HG03108 (cell line): ENCODE measurements around the gene MAPK8IP2.
A peak's percentile ranks its signal among the peaks of the same experiment; 100 is the strongest.
"Not testable (repeated sequence)": the region's sequence is repeated elsewhere in the genome, so short reads cannot be mapped to it uniquely, and the experiment has no call there.

ENCODE experiments used
- ATAC-seq: cut with Tn5 transposase; IDR thresholded peaks from one replicate; pipeline ENCODE4 v1.9.1; 2021; ENCODE audit warnings: moderate library complexity; ENCODE audit not compliant: unreplicated experiment

Gene MAPK8IP2

DNA sequence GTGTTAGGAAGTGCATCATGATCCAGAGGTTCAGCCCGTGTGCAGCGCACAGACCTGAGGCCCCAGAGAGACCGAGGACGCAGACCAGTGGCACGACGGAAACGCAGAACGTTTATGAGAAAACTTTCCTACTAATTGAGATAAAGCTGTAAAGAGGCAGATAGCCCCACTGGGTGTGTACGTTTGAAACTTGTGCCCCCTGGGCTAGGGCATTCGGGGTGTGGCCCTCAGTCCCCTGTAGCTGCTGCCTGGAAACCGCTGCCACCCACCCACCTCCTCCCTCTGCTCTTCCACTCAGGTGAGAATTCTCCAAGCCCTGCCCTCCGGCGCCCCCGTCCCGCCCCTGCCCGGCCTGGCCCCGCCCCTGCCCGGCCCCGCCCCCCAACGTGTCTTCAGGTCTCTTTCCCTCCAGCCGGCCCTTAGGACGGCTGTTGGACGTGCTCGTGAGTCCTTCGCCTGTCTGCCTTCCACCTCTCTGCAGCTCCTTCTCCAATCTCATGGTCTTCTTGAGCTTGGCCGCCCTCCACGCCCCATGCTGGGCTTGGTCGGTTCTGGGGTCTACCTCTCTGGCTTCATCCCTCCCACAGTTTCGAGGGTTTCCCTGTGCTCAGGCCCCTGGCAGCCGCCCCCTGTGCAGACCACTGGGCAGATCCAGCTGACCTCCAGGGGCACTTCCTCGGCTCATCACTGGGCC lies 12.1 kb downstream of the MAPK8IP2 start:
- ATAC-seq: no peak

DNA sequence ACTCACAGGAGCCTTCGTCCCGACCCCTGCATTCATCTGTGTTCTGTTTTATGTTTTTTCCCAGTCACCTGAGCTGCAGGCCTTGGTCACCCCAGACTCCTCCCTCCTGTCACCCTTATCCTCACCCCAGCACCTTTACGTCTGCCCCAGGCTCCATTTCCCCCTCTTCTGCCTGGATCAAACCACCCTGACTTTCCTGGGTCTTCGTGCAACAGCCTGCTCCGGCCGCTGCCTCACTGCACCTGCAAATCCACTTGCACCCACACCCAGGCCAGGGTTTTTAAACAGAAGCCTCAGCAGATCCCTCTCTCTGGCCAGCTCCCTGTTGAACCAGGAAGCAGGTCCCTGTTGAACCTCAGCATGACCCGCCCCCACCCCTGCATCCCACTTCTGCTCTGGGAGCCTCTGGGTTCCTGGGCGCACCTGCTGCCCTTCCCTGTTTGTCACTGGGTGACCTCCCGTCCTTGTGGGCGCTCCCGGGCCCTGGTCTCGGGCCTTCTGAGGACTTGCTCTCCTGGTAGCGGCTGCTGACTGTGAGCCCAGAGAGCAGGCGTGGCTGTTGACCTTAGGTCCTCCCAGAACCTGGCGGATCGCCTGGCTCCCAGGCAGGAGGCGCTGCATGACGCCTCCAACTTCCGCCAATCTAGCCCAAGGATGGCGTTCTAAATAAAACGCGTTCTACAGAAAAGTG lies 12.8 kb downstream of the MAPK8IP2 start:
- ATAC-seq: no peak

DNA sequence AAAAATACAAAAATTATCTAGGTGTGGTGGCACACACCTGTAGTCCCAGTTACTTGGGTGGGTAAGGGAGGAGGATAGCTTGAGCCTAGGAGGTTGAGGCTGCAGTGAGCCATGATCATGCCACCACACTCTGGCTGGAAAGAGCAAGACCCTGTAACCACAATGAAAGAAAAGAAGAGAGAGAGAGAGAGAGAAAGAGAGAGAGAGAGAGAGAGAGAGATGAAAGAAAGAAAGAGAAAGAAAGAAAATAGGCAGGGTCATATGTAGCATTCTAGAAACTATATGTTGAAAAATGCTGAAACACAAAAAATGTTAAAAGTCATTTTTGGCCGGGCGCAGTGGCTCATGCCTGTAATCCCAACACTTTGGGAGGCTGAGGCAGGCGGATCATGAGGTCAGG lies 13.7 kb downstream of the MAPK8IP2 start:
- not testable (repeated sequence) for ATAC-seq

DNA sequence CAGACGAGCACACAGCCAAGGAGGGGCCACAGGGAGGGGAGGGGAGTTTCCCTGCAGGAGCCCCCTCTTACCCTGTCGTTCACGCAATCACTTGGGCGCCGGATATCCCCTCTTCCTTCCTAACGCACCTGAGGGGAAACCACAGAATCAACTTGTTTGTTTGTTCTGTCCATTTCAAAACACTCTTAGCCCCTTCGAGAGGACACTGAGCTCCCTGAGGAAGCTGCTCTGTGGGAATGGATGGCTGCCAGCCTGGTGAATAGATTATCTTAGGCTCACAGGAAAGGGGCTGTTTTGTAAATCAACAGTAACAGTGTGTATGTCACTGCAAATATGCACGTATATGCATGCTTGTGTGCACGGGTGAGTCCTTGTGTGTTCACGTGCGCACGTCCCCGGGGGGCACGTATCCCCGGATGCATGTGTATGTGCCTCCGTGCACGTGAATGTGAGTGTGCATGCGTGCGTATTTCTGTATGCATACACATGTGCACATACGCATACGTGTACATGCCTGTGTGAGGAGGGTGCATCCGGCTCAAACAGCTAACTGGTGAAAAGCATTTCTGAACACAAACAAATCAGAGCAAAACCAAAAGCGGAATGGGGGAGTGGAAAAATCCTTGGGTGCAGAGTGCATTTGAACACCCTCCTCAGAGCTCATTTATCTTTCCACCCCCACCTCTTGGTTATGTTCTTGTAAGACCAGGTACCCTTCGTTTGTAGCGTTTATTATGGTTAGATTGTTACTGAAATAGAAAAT lies 20.2 kb downstream of the MAPK8IP2 start:
- ATAC-seq: peak; percentile 54

DNA sequence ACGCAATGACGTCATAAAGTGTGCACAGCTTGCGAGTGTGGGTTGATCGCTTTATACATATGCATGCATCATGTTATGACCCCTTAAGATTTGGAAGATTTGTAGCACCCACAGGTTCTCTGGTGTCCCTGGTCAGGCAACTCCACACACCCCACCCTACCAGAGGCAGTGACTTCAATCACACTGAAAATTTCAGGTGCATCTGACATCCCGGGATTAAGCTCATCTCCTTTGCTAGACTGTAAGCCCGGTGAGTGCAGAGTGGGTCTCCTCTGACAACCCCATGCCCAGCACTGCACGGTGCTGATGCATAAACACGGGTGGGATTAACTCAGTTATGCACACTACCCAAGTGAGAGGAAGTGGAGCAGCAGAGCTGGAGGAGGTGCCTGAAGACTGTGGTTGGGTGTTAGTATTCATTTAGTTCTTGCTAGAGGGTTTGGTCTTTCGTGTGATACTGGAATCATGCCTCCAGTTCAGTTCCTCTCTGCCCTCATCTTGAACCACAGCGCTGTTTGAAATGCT lies 20.8 kb downstream of the MAPK8IP2 start:
- peak; percentile 34 for ATAC-seq

DNA sequence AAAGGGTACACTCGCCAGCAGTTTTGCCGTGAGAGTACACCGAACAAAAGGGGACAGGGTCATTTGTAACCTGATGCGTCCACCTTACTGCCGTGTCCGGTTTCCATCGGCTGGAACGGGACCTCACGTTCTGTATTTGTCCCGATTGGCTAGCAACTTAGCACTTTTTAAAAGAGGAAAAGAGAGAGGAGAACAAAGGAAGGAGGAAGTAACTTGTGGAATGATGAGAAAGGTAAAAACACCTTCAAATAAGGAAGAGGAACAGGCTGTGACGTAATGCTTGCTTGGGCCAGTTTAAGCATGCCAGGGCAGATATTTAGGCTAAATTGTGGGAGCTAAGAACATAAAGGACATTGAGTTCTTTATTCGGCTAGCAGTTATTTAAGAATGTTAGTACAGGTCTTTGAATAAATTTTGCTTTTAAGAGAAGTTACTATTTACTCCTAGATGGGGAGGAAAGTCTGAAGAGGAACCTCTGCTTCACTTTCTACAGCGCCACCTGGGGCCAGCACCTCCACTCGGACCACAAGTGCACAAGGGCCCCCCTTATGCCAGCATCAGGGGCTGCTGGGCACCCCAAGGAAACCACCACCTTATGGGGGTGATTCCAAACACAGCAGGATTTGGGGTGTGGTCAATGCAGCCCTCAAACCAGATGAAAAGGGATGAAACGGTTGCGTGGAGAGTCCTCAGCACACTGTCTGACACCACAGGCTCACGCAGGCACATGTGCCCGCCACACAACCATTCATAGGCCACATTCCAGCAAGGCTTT lies 21.5 kb downstream of the MAPK8IP2 start:
- no peak for ATAC-seq

DNA sequence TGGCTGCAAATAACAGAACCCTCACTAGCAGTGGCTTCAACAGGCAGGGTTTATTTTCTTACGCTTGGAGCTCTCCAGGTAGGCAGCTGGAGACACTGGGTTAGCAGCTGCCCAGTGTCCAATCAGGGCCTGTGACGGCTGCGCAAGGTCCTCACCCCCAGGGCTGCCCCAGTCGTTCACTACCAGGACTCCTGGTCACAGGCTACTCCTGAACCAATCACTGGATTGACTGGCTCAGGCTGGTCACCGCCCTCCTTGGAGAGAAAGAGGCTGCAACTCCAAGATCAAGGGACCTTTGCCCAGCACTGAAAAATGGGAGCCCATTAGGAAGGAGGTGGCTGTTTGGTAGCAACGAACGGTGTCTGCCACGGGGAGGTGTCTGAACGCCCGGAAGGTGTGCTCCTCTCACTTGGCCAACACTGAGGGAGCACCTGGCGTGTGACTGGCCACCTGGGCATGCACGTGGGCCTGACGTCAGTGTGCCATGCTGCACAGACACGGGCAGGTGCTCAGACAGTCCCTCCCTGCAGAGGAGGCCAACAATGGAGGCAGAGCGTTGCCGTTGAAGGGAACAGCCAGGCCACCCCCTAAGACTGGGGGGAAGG lies 22.2 kb downstream of the MAPK8IP2 start:
- no peak for ATAC-seq

DNA sequence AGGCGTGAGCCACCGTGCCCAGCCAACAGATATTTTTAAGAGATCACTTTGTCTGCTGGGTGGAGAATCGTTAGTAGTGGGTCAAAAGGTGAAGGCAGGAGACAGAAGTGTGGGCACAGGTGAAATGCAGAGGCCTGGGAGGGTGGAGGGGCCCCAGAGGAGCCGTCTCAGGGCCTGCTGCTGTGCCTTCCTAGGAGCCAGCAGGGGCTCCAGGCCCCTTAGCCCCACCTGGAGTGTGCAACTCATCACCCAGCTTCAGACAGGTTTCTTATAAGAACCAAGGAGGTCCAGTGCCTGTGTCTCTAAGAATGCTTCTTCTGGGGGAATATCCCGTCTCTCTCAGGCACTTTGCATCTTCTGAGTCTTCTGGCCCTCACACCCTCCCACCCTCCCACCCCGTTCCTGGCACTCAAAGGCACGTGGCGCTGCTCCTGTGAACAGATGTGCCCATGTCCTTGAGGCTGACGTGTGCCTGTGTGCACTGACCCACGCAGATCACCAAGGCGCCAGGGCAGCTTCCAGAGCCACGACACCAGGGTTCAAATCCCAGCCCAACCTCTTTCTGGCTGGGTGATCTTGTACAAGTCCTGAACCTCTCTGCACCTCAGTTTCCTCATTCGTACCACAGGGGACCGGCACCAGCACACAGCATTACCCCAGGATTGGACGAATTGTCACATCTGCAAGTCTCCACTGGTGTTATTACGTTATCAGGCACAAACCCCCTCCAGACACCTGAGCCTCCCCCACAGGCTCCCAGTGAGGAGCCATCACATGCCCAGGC lies 23.9 kb downstream of the MAPK8IP2 start:
- ATAC-seq: no peak

DNA sequence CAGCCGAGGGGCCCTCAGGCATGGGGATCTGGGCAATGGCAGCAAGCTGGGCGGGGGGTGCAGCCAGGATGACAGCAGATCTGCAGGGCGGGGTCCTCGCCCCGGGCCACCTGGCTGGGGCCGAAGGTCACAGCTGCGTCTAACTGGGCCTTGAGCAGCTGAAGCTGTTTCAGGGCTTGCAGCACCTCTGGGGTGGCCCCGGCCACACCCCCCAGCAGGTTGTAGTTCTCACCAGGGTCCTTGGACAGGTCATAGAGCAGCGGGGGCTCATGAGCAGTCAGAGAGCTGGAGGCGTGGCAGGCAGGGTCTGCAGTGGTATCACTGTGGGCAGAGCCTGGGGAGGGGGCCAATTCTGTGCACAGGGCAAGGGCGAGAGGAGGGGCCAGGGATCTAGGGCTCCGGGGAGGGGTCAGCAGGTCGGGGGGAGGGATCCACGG lies 24.6 kb downstream of the MAPK8IP2 start:
- ATAC-seq: no peak

DNA sequence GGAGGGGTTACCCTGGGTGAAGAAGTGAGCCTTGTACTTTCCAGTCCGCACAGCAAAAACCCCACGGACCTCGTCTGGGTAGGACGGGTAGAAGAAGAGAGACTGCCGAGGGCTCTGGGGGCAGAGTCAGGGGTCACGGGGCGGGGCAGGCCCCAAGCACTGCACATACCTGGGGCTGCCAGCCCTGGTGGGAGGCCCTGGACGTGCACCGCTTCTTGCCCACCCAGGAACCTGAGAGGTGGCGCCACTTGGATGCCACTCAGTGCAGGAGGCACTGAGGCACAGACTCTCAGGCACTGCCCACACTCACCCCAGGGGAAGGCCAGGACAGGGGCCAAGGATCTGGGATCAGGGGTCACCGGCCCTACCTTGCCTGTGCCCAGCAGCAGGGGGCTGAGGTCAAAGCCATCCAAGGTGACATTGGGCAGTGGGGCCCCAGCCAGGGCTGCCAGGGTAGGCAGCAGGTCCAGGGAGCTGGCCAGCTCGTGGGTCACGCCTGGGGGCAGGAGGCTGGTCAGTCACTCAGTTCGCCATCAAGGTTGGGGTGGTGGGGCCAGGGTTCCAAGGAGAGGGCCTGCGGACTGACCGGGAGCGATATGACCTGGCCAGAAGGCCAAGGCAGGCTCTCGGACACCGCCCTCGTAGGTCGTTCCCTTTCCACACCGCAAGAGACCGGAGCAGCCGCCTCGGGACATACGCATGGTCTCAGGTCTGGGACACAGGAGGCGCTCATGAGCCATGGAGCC lies 25.1 kb downstream of the MAPK8IP2 start:
- no peak for ATAC-seq

DNA sequence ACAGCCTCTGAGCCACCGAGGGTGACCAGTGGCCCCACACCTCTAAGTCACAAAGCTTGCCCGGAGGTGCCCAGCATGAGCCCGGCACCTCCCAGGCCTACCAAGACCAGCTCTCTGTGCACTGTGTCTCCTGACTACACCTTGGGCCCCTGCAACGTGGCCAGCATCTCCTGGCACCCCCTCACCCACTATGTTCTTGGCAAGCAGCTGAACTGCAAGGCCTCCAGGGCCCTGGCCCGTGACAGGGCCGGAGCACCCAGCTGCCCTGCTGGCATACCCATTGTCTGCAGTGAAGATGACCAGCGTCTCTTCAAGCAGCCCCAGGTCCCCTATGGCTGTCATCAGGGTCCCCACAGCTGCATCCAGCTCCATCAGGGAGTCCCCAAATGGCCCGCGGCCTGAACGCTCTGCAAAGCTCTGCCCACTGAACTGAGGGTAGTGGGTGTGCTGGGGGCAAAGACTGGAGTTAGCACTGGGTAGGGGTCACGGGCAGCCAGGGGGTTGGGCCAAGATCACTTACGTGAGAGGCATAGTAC lies 25.8 kb downstream of the MAPK8IP2 start:
- no peak for ATAC-seq

DNA sequence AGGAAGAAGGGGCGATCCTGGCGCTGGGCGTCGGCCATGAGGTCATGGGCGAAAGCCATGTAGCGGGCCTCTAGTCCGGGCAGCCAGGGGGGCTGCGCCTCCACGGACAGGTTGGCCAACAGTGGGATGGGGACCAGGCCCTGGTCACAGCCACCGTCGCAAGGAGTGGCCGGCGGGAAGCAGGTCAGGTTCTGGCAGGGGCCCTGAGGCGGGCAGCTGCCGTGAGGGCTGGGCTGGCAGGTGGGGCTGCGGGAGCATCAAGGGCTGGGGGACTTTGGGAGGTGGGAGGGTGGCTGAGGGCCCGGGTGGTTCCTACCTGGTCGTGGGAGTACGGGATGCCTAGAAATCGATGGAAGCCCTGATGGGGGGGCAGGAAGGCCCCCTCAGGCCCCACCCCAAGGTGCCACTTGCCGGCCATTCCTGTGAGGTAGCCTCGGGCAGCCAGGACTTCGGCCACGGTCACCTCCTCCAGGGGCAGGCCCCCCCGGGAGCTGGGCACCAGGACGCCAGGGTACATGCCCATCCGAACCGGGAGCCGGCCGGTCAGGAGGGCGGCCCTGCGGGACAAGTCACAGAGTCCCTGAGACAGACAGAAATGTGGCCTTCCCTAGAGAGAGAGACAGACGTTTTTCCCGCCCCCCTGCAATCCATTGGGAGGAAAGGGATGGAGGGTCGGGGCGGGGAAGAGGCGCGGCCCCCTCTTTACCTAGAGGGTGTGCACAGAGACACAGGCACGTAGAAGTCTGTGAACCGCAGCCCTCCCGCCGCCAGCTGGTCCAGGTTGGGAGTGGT lies 26.5 kb downstream of the MAPK8IP2 start:
- no peak for ATAC-seq

DNA sequence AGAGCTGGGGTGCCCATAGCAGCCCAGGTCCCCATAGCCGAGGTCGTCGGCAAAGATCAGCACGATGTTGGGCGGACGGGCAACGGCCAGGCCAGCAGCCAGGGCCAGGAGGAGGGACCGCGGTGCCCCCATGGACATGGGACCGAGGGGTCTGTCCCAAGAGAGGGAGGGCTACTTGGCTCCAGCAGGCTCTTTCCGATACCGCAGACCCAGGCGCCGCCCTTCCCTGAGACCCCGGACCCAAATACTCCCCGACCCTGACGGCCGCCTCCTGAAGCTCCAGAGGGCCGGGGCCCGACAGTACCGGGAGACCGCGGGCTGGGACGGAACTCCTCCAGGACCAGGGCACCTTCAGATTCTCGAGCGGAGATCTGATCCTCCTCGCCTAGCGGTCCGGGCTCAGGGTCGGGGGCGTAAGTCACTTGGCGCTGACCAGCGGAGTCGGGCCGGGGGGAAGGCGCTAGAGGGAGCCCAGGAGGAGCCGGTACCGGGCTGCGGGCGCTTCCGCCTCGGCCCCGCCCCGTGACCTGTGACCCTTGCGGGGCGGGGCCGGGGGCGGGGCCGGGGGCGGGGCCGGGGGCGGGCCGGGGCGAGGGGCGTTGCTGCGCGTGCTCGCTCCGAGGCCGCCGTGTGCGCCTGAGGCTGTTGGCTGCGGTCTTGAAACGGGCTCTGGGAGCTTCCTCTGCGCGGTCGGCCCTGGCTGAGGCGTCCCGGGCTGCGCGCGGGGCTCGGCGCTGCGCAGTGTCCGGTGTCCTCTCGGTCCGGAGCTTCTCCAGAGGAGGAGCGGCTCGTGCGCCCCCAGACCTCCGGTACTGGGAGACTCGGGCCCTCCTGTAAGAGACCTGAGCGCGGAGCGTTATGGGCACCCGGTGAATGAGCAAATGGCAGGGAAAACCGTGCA lies 27.3 kb downstream of the MAPK8IP2 start, which contains the start of gene ARSA:
Gene ARSA (minus strand): TSS at position 511 of the 901 bp plus-strand sequence. CDS start 373 bp downstream, at position 138.
- ATAC-seq: peak; percentile 81

DNA sequence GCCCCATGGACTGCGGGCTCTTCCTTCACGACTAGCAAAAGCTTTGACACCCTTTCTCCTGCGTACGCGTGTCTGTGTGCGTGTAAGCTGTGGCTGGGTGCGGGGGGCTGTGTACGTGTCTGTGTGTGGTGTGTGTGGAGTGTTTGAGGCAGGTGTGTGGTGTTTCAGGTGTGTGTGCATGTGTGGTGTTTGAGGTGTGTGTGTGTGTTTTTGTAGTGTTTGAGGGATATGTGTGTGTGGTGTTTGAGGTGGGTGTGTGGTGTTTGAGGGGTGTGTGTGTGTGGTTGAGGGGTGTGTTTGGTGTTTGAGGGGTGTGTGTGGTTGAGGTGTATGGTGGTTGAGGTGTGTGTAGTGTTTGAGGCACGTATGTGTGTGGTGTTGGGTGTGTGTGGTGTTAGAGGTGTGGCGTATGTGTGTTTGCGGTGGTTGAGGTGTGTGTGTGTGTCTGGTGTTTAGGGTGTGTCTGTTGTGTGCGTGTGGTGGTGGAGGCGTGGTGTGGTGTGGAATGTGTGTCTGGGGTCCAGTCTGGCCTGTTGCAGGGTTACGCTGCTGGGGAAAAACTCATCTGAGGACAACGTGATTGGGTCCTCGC lies 28.0 kb downstream of the MAPK8IP2 start:
- ATAC-seq: no peak

DNA sequence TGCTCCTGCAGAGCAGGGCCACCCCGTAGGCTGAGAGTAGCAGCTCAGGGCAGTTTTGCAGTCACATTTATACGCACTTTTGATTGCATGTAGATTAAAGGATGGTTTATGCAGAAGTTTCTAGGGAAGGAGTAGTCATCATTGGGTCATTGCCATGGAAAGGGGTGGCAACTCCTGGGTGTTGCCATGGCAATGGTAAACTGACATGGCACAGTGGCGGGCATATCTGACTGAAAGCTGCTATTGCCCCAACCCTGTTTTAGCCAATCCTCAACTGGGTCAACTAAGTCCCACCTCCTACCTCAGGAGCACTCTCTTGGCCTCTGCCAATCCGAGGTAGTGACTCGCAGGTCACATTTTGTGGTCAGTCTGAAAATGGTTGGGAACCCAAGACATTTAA lies 29.8 kb downstream of the MAPK8IP2 start:
- ATAC-seq: no peak

DNA sequence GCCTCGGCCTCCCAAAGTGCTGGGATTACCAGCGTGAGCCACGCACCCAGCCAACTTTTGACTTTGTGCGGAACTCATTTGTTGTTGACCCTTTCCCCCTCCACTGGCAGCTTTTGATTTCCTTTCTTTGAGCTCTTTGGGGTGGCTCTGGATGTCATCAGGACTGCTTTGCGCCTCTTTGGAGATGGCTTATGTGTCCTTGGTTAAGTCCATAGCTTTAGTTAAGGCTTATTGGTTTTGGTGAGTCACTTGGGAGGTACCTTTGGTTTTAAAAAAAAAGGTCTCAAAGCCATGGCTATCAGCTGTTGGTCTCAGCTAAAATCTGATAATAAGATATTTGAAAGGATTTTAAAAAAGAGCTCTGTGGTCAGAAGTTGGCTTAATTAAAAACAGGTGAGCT lies 32.5 kb downstream of the MAPK8IP2 start:
- no peak for ATAC-seq
